Measurements from ENCODE around the gene CTSF.

CTSF gene

GRCh38 chr11:66600219-66600618, 31.8 kb upstream of the CTSF start:
- DNase-seq (ENCODE audit: extremely low spot score): no peak
- POLR2A ChIA-PET: interaction anchor here (0.7 to 2.4 kb wide), 3 partner anchors 16 to 78 kb away, joined by 3 to 8 read pairs (median 3); partner anchors contain the start of genes RBM14 and RBM4B
- TF ChIP-seq NFRKB (IDR thresholded peaks at IDR 0.05): no peak
- TF ChIP-seq PKNOX1 (IDR thresholded peaks at IDR 0.05): no peak
- no peak for TF ChIP-seq BHLHE40 (IDR thresholded peaks at IDR 0.05; ENCODE audit: borderline replicate concordance)
- no peak for TF ChIP-seq HDGF (IDR thresholded peaks at IDR 0.05; ENCODE audit: borderline replicate concordance)
- TF ChIP-seq L3MBTL2 (conservative IDR thresholded peaks at IDR 0.05): no peak
- TF ChIP-seq SUZ12 (IDR thresholded peaks at IDR 0.05): no peak
- no peak for TF ChIP-seq TARDBP (IDR thresholded peaks at IDR 0.05)
- TF ChIP-seq SP1 (IDR thresholded peaks at IDR 0.05): no peak
- no peak for TF ChIP-seq ELF4 (IDR thresholded peaks at IDR 0.05)
- TF ChIP-seq ZNF384 (IDR thresholded peaks at IDR 0.05): no peak
- no peak for TF ChIP-seq FOXM1 (IDR thresholded peaks at IDR 0.05; ENCODE audit: borderline replicate concordance)
- no peak for TF ChIP-seq LEF1 (IDR thresholded peaks at IDR 0.05; ENCODE audit: borderline replicate concordance)
- no peak for TF ChIP-seq FOXA1 (IDR thresholded peaks at IDR 0.05)
- TF ChIP-seq FOXK2 (IDR thresholded peaks at IDR 0.05): no peak
- TF ChIP-seq ARNT (IDR thresholded peaks at IDR 0.05): no peak
- TF ChIP-seq CTBP1 (IDR thresholded peaks at IDR 0.05; ENCODE audit: borderline replicate concordance): no peak
- CTCF ChIA-PET: interaction anchor here (0.8 kb wide), 1 partner anchor 8 kb away, joined by 3 read pairs; no protein-coding TSS in a partner anchor

GRCh38 chr11:66598993-66599392, 30.6 kb upstream of the CTSF start:
- POLR2A ChIA-PET: interaction anchor here (2.4 kb wide), 1 partner anchor 17 kb away, joined by 8 read pairs; the partner anchor contains the start of gene RBM14

GRCh38 chr11:66595245-66595904, 27.0 kb upstream of the CTSF start:
- DNase-seq (ENCODE audit: extremely low spot score): no peak
- CTCF ChIA-PET: no interaction called here
- POLR2A ChIA-PET: interaction anchor here (1.2 to 8.6 kb wide), 3 partner anchors 18 to 43 kb away, joined by 3 to 61 read pairs (median 5); partner anchors contain the start of genes RBM14 and RBM4
- no peak for TF ChIP-seq LEF1 (IDR thresholded peaks at IDR 0.05; ENCODE audit: borderline replicate concordance)

More at GRCh38 chr11:66598993-66599392, 30.6 kb upstream of the CTSF start:
- CTCF ChIA-PET: no interaction called here
- no peak for TF ChIP-seq FOXK2 (IDR thresholded peaks at IDR 0.05)
- no peak for TF ChIP-seq ARNT (IDR thresholded peaks at IDR 0.05)
- no peak for TF ChIP-seq SUZ12 (IDR thresholded peaks at IDR 0.05)
- no peak for TF ChIP-seq SP1 (IDR thresholded peaks at IDR 0.05)
- no peak for TF ChIP-seq ZNF384 (IDR thresholded peaks at IDR 0.05)
- TF ChIP-seq PKNOX1 (IDR thresholded peaks at IDR 0.05): no peak
- no peak for TF ChIP-seq ELF4 (IDR thresholded peaks at IDR 0.05)
- no peak for TF ChIP-seq FOXM1 (IDR thresholded peaks at IDR 0.05; ENCODE audit: borderline replicate concordance)
- TF ChIP-seq LEF1 (IDR thresholded peaks at IDR 0.05; ENCODE audit: borderline replicate concordance): no peak
- TF ChIP-seq CTBP1 (IDR thresholded peaks at IDR 0.05; ENCODE audit: borderline replicate concordance): no peak
- TF ChIP-seq L3MBTL2 (conservative IDR thresholded peaks at IDR 0.05): no peak
- TF ChIP-seq HDGF (IDR thresholded peaks at IDR 0.05; ENCODE audit: borderline replicate concordance): no peak
- DNase-seq (ENCODE audit: extremely low spot score): no peak

DNA sequence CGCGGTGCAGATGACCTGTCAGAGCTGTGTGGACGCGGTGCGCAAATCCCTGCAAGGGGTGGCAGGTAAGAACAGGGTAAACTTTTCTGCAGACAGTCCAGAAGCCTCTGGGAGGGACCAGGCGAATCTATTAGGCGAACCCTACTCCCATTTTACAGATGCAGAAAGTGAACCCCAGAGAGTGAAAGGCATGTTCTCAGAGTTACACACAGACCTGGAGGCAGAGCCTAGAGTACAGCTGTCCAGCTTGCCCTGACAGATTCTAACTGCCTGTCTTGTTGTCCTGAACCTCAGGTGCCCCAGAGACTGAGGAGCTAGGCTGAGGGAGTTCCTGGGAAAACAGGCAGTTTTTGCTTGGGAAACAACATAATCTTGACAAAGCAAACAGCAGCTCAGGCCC, 25.2 kb upstream of the CTSF start:
- CTCF ChIA-PET: interaction anchor here (0.5 to 0.9 kb wide), 3 partner anchors 14 to 65 kb away, joined by 3 read pairs; no protein-coding TSS in a partner anchor
- TF ChIP-seq HDGF (IDR thresholded peaks at IDR 0.05; ENCODE audit: borderline replicate concordance) (no peak), TARDBP (IDR thresholded peaks at IDR 0.05) (no peak), ELF4 (IDR thresholded peaks at IDR 0.05) (no peak), FOXK2 (IDR thresholded peaks at IDR 0.05) (no peak), LEF1 (IDR thresholded peaks at IDR 0.05; ENCODE audit: borderline replicate concordance) (no peak), BHLHE40 (IDR thresholded peaks at IDR 0.05; ENCODE audit: borderline replicate concordance) (no peak), FOXA1 (IDR thresholded peaks at IDR 0.05) (no peak), SP1 (IDR thresholded peaks at IDR 0.05) (no peak), SUZ12 (IDR thresholded peaks at IDR 0.05) (no peak), ZNF384 (IDR thresholded peaks at IDR 0.05) (no peak), FOXM1 (IDR thresholded peaks at IDR 0.05; ENCODE audit: borderline replicate concordance) (no peak), NFRKB (IDR thresholded peaks at IDR 0.05) (no peak), CTBP1 (IDR thresholded peaks at IDR 0.05; ENCODE audit: borderline replicate concordance) (no peak), L3MBTL2 (conservative IDR thresholded peaks at IDR 0.05) (no peak), ARNT (IDR thresholded peaks at IDR 0.05) (no peak), PKNOX1 (IDR thresholded peaks at IDR 0.05) (no peak)
- DNase-seq (ENCODE audit: extremely low spot score): no peak
- POLR2A ChIA-PET: interaction anchor here (0.6 to 8.6 kb wide), 3 partner anchors 18 to 45 kb away, joined by 3 to 61 read pairs (median 20); partner anchors contain the start of genes RBM14 and RBM4

DNA sequence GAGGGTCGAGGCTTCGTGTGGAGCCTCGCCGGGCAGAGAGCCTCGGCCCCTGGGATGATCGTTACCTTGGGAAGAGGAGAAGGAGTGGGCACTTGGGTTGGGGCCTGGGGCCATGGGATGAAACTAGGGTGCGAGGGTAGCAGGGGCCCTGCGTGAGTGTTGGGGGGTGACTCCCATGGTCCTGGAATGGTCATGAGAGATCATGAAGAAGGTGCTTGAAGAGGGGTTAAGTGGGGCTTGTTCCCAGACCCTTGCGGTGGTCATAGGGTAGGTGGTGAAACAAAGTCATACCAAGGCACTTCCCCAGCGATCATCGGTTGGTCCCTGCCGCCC, 24.9 kb upstream of the CTSF start:
- DNase-seq (ENCODE audit: extremely low spot score): no peak
- TF ChIP-seq FOXK2 (IDR thresholded peaks at IDR 0.05) (no peak), TARDBP (IDR thresholded peaks at IDR 0.05) (no peak), L3MBTL2 (conservative IDR thresholded peaks at IDR 0.05) (no peak; the same call in 1 of the 2 replicates), ELF4 (IDR thresholded peaks at IDR 0.05) (no peak), PKNOX1 (IDR thresholded peaks at IDR 0.05) (no peak), SP1 (IDR thresholded peaks at IDR 0.05) (no peak), HDGF (IDR thresholded peaks at IDR 0.05; ENCODE audit: borderline replicate concordance) (no peak), ARNT (IDR thresholded peaks at IDR 0.05) (no peak), LEF1 (IDR thresholded peaks at IDR 0.05; ENCODE audit: borderline replicate concordance) (no peak), ZNF384 (IDR thresholded peaks at IDR 0.05) (no peak), FOXA1 (IDR thresholded peaks at IDR 0.05) (no peak)
- CTCF ChIA-PET: interaction anchor here (0.7 to 2.1 kb wide), 4 partner anchors 12 to 24 kb away, joined by 3 to 8 read pairs (median 4); partner anchors contain the start of gene RBM14
- POLR2A ChIA-PET: interaction anchor here (0.6 to 8.6 kb wide), 5 partner anchors 18 to 85 kb away, joined by 3 to 61 read pairs (median 19); partner anchors contain the start of genes RBM14, RBM4 and RBM4B
